GM18951 (cell line): ENCODE data around the gene ZNF557.
"Not testable (repeated sequence)": the region's sequence is repeated elsewhere in the genome, so short reads cannot be mapped to it uniquely, and the experiment has no call there.

ENCODE experiments used
- POLR2A ChIP-seq: IDR thresholded peaks from 4 replicates; pipeline ENCODE4 v1.6.1; 2011; ENCODE audit warnings: mild to moderate bottlenecking; ENCODE audit not compliant: insufficient read length, insufficient read depth; ENCODE audit errors: extremely low read depth
- in situ Hi-C: fragments of 300-500 bp; cut with MboI; formaldehyde crosslinking; loops from one replicate; pipeline ENCODE4 v1.12.0; 2022; ENCODE audit warnings: low sequenced_read_pairs, mixed read lengths, inconsistent platforms; ENCODE audit not compliant: unreplicated experiment

ZNF557 gene

GRCh38 chr19:7063764-7064418 lies 5.6 kb upstream of the ZNF557 start:
- TF ChIP-seq POLR2A: no peak

DNA sequence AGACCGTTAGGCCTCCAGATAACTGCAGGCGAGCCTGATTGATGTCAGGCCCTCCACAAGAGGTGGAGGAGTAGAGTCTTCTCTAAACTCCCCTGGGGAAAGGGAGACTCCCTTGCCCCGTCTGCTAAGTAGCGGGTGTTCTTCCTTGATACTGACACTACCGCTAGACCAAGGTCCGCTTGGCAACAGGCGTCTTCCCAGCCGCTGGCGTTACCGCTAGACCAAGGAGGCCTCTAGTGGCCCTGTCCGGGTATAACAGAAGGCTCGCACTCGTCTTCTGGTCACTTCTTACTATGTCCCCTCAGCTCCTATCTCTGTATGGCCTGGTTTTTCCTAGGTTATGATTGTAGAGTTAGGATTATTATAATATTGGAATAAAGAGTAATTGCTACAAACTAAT lies 2.4 kb upstream of the ZNF557 start:
- in situ Hi-C loops: not testable (repeated sequence)

More at GRCh38 chr19:7063764-7064418, 5.6 kb upstream of the ZNF557 start:
- in situ Hi-C loops: no loop called here

DNA sequence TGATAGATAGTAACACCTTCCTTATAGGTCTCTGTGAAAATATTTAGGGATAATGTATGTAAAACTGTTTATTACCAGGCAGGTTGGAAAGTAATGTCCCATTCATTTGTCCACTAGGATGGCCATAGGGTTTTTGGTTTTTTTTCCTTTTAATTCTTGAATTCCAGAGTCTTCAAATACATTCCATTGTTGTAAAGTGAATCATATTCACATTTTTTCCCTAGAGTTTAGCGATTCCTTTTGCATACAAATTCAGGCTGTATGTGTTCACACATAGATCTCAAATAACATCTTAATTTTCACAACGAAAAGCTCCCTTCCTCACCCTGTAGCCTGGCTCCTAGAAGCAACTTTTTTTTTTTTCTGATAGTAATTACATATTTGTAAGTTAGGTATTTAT lies 1.8 kb upstream of the ZNF557 start:
- in situ Hi-C loops: no loop called here
- no peak for TF ChIP-seq POLR2A

- in situ Hi-C loops: no loop called here
- no peak for TF ChIP-seq POLR2A
These were observed 904 bp upstream of the ZNF557 start for GRCh38 chr19:7068599-7068998.

DNA sequence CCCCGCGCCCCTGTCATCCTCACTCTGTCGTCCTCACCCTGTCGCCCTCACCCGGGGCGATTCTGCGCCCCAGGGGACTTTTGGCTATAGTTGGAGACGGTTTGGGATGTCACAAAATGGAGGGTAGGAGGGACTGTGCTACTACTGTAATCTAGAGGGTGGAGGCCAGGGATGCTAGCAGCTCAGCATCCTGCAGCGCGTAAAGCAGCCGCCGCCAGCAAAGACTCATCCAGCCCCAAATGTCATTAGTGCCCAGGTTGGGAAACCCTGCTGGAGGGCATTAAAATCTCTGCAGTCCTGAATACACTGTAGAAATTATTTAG lies 362 bp downstream of the ZNF557 start:
- in situ Hi-C loops: no loop called here
- no peak for TF ChIP-seq POLR2A

GRCh38 chr19:7072541-7072940 lies 3.0 kb downstream of the ZNF557 start:
- no peak for TF ChIP-seq POLR2A
- in situ Hi-C loops: no loop called here

GRCh38 chr19:7074705-7075282 lies 5.3 kb downstream of the ZNF557 start:
- no peak for TF ChIP-seq POLR2A
- in situ Hi-C loops: no loop called here

DNA sequence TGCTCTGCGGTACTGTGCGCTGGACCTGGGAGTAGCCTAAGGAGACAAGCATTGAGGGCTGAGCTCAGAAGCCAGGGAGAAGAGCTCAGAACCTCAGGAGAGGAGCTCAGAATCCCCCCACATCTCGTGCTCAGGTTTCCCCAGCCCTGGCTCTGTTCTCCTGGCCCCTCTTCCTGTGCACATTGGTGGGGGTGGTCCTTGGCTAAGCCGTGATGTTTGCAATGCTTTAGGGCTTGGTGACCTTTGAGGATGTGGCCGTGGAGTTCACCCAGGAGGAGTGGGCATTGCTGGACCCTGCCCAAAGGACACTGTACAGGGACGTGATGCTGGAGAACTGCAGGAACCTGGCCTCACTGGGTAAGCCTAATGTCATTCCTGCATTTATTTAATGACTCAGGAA lies 6.6 kb downstream of the ZNF557 start:
- no peak for TF ChIP-seq POLR2A
- in situ Hi-C loops: no loop called here

GRCh38 chr19:7078008-7078407 lies 8.5 kb downstream of the ZNF557 start:
- in situ Hi-C loops: no loop called here
- no peak for TF ChIP-seq POLR2A

GRCh38 chr19:7083076-7083956 lies 13.8 kb downstream of the ZNF557 start:
- TF ChIP-seq POLR2A: no peak

DNA sequence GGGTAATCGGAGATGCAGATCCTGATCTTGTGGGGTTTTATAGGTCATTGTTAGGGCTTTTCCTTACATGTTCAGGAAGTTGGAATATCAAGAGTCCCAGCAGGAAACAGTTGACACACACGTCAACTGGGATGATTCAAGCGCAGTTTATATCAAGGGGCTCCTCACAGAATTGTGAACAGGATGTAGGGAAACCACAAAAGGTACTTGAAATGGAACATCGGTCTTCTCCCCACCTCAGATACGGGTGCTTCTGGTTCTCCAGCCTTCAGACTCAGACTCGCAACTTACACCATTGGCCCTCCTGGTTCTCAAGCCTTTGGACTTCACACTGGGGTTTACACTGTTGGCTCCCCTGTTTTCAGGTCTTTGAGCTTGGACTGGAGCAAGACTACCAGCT lies 19.5 kb downstream of the ZNF557 start:
- TF ChIP-seq POLR2A: no peak
- in situ Hi-C loops: no loop called here

More at GRCh38 chr19:7083076-7083956, 13.8 kb downstream of the ZNF557 start:
- in situ Hi-C loops: no loop called here

DNA sequence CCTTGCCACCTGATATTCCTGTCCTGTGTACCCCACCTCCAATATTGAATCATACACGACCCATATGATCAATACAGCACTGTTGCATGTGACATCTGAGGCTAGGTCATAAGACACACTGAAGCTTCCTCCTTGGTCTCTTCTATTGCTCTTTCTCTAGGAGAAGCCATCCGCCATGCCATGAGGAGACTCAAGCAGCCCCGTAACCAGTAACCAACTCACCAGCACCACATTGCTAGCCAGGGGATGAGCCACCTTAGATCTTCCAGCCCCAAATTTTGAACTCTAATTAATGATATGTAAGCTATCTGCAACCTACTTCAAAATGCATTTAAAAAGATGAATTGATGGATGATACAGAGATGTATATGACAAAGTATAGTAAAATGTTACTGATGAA lies 28.6 kb downstream of the ZNF557 start:
- TF ChIP-seq POLR2A: no peak
- in situ Hi-C loops: no loop called here

DNA sequence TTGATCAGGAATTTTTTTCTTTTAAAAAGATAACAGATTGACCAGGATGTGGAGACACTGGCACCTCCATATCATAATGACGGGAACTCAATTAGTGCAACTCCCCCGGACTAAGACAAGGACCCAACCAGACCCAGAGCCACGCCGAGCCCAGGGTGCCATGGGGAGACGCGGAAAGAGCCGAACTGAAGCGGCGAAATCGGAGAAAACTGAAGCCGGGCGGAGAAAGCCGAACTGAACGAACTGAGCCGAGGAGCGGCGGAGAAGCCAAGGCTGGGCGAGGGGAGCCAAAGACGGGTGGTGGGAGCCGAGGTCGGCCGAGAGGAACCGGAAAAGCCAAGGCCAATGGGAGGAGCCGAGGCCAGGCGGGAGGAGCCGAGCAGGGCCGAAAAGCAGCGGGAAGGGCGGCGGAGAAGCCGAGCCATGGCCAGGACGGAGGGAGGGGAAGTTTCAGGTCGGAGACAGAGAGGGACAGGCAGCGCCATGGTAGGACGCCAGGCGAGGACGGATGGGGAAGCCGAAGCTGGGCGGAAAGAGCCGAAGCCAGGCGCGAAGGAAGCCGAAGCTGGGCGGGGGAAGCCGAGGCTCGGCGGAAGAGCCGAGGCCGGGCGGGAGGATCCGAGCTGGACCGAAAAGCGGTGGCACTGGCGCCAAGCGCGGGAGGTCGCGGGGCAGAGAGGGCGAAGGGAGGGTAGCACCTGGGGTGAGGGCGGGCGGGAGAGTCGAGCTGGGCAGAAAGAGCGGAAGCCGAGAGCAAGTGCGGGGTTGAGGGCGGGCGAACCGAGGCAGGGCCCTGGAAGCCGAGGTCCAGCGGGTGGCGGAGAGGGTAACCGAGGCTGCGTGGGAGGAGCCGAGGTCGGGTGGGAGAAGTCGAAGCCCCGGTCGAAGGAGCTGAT lies 29.4 kb downstream of the ZNF557 start:
- in situ Hi-C loops: no loop called here
- TF ChIP-seq POLR2A: peak; percentile 82
